Chondrocyte (in vitro differentiated cells): ENCODE measurements around the gene PLEKHH1. TPM values are rescaled to one million over a fixed set of nuclear protein-coding genes. Genes with fewer than 3 reads are reported as not detected.
"Not testable (repeated sequence)": the region's sequence is repeated elsewhere in the genome, so short reads cannot be mapped to it uniquely, and the experiment has no call there.

Experiments
- DNase-seq: peaks from one replicate; pipeline ENCODE4 v3.0.0; 2021; ENCODE audit warnings: mixed read lengths, low spot score
- H3K27ac Mint-ChIP-seq: one replicate; pipeline ENCODE4 v1.8.0; 2021; ENCODE audit warnings: mild to moderate bottlenecking, moderate library complexity, mixed read lengths; ENCODE audit not compliant: unreplicated experiment
- H3K27me3 Mint-ChIP-seq: 2 replicates; pipeline ENCODE4 v1.8.0; 2021; ENCODE audit warnings: low read depth, mixed read lengths
- H3K36me3 Mint-ChIP-seq: 2 replicates; pipeline ENCODE4 v1.8.0; 2021; ENCODE audit warnings: low read depth, mixed read lengths
- H3K4me1 Mint-ChIP-seq: 2 replicates; pipeline ENCODE4 v1.8.0; 2021; ENCODE audit warnings: low read depth, mild to moderate bottlenecking, mixed read lengths
- H3K4me3 Mint-ChIP-seq: one replicate; pipeline ENCODE4 v1.8.0; 2021; ENCODE audit warnings: mild to moderate bottlenecking, moderate library complexity, mixed read lengths; ENCODE audit not compliant: unreplicated experiment
- H3K9me3 Mint-ChIP-seq: 2 replicates; pipeline ENCODE4 v1.8.0; 2021; ENCODE audit warnings: low read depth, mixed read lengths
- CTCF ChIP-seq: fragments of 200-600 bp; sonication (generic); IDR thresholded peaks from 2 replicates; pipeline ENCODE4 v1.5.0; 2021; ENCODE audit warnings: antibody characterized with exemption, mild to moderate bottlenecking, moderate library complexity
- total RNA-seq: library from RNA; stranded (reverse); gene quantifications from 3 replicates; pipeline ENCODE4 v1.2.1, GENCODE V29; 2021

The PLEKHH1 gene
- total RNA-seq, 1 donor from 2014 or later, result 2.8 TPM

DNA sequence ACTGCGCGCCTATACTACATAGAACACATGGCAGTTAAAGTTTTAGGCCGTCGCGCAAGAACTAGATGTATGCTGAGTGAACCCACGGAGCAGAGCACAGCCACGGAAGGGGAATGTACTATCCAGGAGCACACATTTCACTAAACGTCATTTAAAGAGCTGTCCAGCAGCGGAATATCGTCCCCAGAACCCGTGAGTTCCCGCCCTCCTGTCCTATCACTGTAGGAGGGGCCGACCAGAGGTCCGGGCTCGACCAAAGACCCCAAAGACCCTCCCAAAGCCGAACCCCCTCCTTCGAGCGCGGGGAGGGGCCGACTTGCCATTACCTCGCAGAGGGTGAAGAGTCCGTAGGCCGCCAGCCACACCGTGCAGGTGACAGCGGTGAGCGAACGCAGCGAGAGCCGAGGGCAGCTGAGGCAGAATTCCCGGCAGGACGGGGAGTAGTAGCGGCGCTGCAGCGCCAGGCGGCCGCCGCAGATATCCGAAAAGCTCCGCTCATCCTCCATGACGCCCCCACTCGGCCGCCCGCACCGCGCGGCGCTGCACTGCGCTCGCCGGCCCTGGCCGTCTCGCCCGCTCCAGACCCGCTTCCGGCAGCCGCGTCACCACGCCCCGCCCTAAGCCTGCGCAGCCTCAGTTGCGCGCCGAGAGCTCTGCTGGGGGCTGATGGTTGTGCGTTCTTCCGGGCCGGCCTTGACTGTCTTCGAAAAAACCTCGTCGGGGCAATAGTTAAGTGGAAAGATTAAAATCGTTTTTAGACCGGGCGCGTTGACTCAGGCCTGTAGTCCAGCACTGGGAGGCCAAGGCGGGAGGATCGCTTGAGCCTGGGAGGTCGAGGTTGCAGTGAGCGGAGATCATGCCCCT, 66.8 kb downstream of the PLEKHH1 start, which contains the start of gene PIGH:
Gene PIGH, minus strand, starts transcription at position 571 of the 864 bp plus-strand sequence. Its CDS starts 65 bp downstream, at position 506.
- Mint-ChIP-seq H3K4me3 (peak within 1 kb of the TSS; percentile 78), H3K36me3 (no peaks in the 10 kb centered on the region), H3K4me1 (peaks cover 18% of the 10 kb centered on the region), H3K27ac (peak within 1 kb of the TSS; percentile 94), H3K27me3 (peaks cover 2% of the 10 kb centered on the region), H3K9me3 (no peaks in the 10 kb centered on the region)
- no peak for DNase-seq
- TF ChIP-seq CTCF, result peak; percentile 81

DNA sequence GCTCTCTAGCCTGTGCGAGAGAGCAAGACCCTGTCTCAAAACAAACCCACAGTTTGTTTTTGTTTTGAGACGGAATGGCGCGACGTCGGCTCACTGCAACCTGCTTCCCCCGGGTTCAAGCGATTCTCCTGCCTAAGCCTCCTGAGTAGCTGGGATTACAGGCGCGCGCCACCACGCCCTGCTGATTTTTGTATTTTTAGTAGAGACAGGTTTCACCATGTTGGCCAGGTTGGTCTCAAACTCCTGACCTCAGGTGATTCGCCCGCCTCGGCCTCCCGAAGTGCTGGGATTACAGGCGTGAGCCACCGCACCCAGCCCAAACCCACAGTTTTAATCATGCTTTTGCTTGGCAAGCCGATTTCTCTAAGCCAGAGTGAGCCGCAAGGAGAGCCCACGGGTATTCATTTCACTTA, 67.5 kb downstream of the PLEKHH1 start:
- H3K36me3 Mint-ChIP-seq, result not testable (repeated sequence)

DNA sequence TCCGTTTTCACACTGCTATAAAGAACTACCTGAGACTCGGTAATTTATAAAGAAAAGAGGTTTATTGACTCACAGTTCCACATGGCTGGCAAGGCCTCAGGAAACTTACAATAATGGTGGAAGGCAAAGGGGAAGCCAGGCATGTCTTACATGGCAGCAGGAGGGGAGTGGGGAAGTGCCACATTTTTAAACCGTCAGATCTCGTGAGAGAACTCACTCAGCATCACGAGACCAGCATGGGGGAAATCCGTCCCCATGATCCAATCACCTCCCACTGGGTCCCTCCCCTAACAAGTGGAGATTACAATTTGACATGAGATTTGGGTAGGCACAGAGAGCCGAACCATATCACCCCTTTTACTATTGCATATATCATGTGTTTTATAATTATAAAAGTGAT, 69.0 kb downstream of the PLEKHH1 start:
- Mint-ChIP-seq H3K9me3 (no peaks in the 10 kb centered on the region), H3K27ac (no peak overlapping the region), H3K27me3 (peaks cover 2% of the 10 kb centered on the region), H3K4me3 (no peak overlapping the region), H3K4me1 (peaks cover 18% of the 10 kb centered on the region), H3K36me3 (no peaks in the 10 kb centered on the region)
- TF ChIP-seq CTCF, result no peak
- DNase-seq, result no peak

More for the DNA sequence above, 67.5 kb downstream of the PLEKHH1 start:
- DNase-seq, H3K27me3 Mint-ChIP-seq, H3K9me3 Mint-ChIP-seq: not testable (repeated sequence)
- Mint-ChIP-seq H3K4me1 (peaks cover 18% of the 10 kb centered on the region), H3K4me3 (peak overlapping the region; percentile 78), H3K27ac (peak overlapping the region; percentile 94)

DNA sequence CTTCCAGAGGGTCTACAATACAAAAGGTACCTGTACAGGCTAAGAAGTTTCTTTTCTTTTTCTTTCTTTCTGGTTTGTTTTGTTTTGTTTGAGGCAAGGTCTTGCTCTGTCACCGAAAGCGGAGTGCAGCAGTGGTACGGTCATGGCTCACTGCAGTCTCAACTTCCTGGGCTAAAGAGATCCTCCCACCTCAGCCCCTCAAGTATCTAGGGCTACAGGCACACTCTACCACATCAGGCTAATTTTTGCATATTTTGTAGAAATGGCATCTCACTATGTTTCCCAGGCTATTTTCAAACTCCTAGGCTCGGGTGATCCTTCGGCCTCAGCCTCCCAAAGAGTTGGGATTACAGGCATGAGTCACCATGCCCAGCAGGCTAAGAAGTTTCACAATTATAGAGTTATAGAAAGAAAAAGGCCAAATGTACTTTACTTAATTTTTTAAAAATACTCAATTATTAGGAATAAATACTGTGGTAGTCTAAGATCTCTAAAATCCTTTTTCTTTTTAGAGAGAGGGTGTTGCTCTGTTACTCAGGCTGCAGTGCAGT, 70.0 kb downstream of the PLEKHH1 start:
- Mint-ChIP-seq H3K36me3 (no peaks in the 10 kb centered on the region), H3K4me1 (peaks cover 18% of the 10 kb centered on the region), H3K4me3 (no peak overlapping the region), H3K27me3 (peaks cover 2% of the 10 kb centered on the region), H3K9me3 (no peaks in the 10 kb centered on the region), H3K27ac (no peak overlapping the region)
- DNase-seq, result no peak
- no peak for TF ChIP-seq CTCF

- no peak overlapping the region for H3K4me3 Mint-ChIP-seq
- H3K9me3 Mint-ChIP-seq, result no peaks in the 10 kb centered on the region
- no peaks in the 10 kb centered on the region for H3K36me3 Mint-ChIP-seq
- no peaks in the 10 kb centered on the region for H3K4me1 Mint-ChIP-seq
- no peak for DNase-seq
- no peak for TF ChIP-seq CTCF
- H3K27ac Mint-ChIP-seq, result no peak overlapping the region
- peaks cover 9% of the 10 kb centered on the region for H3K27me3 Mint-ChIP-seq
These were observed 74.6 kb downstream of the PLEKHH1 start for GRCh38 chr14:67607646-67608045.
